Measurements from ENCODE around the gene UBAC1.

The UBAC1 gene

GRCh38 chr9:135905380-135906258 is 55.6 kb downstream of the UBAC1 start:
- no peak for DNase-seq (ENCODE audit: low read depth)
- TF ChIP-seq, protein P1, sequence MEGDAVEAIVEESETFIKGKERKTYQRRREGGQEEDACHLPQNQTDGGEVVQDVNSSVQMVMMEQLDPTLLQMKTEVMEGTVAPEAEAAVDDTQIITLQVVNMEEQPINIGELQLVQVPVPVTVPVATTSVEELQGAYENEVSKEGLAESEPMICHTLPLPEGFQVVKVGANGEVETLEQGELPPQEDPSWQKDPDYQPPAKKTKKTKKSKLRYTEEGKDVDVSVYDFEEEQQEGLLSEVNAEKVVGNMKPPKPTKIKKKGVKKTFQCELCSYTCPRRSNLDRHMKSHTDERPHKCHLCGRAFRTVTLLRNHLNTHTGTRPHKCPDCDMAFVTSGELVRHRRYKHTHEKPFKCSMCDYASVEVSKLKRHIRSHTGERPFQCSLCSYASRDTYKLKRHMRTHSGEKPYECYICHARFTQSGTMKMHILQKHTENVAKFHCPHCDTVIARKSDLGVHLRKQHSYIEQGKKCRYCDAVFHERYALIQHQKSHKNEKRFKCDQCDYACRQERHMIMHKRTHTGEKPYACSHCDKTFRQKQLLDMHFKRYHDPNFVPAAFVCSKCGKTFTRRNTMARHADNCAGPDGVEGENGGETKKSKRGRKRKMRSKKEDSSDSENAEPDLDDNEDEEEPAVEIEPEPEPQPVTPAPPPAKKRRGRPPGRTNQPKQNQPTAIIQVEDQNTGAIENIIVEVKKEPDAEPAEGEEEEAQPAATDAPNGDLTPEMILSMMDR (IDR thresholded peaks at IDR 0.05; ENCODE audit: control insufficient read depth, insufficient read depth, low read depth, low read length, missing control alignments): no peak
- no peak overlapping the region; the same call in 1 of the 2 replicates for H3K4me3 ChIP-seq (ENCODE audit: control insufficient read depth, low read depth, low read length)

DNA sequence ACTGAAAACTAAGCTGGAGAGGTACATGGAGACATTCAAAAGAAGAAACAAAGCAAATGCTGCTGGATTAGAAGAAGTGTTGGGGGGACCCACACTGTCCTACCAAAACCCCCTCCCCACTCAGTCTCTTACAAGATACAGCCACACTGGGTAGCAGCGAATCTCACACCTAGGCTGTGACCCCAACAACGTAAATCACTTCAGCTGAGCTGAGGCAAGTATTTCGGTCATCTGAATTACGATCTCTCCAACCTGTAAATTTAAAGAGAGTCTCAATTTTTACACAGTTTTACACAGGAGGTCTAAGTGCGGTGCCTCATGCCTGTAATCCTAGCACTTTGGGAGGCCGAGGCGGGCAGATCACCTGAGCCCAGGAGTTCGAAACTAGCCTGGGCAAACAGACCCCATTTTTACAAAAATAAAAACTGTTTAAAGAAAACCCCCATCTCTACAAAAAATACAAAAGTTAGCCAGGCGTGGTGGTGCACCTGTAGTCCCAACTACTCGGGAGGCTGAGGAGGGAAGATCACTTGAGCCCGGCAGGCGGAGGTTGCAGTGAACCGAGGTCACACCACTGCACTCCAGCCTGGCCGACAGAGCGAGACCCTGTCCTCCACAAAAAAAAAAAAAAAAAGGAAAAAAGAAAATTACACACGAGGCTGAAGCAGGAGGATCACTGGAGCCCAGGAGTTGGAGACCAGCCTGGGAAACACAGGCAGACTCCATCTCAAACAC is 57.2 kb downstream of the UBAC1 start:
- no peak overlapping the region for H3K4me3 ChIP-seq (ENCODE audit: control insufficient read depth, low read depth, low read length)
- DNase-seq (ENCODE audit: low read depth): no peak
- TF ChIP-seq, protein P1 (IDR thresholded peaks at IDR 0.05; ENCODE audit: control insufficient read depth, insufficient read depth, low read depth, low read length, missing control alignments): no peak

DNA sequence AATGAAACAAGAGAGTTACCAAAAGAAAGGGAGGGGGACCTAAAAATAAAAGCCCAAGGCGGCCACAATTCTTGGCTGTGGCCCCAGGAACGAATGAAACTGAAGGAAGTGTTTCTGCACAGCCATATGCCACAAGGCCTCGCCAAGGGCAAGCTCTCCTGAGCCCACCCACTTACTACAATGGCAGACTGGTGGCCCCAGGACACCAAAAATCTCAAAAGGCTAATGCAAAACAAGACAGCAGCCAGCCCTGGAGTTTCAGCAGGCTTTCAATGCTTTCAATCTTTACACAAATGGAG is 57.9 kb downstream of the UBAC1 start:
- no peak for DNase-seq (ENCODE audit: low read depth)
- no peak overlapping the region for H3K4me3 ChIP-seq (ENCODE audit: control insufficient read depth, low read depth, low read length)
- TF ChIP-seq, protein P1 (IDR thresholded peaks at IDR 0.05; ENCODE audit: control insufficient read depth, insufficient read depth, low read depth, low read length, missing control alignments): no peak

DNA sequence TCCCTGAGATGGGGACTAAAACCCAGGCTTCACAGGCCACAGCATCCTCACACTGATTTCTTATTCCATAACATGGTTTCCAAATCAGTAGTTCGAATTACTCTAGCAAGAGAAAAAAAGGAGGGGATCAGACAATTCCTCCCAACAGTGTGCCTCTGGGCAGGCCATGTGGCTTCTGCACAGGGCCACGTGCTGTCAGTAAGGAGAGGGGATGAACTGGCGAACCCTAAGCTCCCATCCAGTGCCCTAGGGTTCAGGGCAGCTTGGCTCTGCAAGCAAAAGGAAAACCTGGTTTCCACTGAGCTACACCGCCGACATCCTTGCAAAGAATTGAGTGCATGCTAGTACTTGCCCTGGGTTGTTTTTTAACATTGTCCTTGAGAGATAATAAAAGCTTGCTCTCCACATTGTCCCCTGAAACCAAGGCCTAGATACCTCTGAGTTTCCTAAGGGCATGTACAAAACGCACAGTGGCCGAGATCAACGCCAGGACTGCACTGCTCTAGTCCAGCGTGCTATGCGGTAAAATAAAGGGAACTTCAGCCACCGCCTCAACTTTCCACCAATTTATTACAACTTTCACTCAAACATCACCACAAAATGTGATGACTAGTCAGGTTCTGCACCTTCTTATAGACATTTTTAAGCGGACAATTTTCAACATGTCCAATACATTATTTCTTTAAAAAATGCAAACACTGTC is 58.4 kb downstream of the UBAC1 start:
- no peak overlapping the region for H3K4me3 ChIP-seq (ENCODE audit: control insufficient read depth, low read depth, low read length)
- no peak for DNase-seq (ENCODE audit: low read depth)
- TF ChIP-seq, protein P1 (IDR thresholded peaks at IDR 0.05; ENCODE audit: control insufficient read depth, insufficient read depth, low read depth, low read length, missing control alignments): no peak

GRCh38 chr9:135901826-135902225 is 59.3 kb downstream of the UBAC1 start:
- TF ChIP-seq, protein P1 (IDR thresholded peaks at IDR 0.05; ENCODE audit: control insufficient read depth, insufficient read depth, low read depth, low read length, missing control alignments): no peak

DNA sequence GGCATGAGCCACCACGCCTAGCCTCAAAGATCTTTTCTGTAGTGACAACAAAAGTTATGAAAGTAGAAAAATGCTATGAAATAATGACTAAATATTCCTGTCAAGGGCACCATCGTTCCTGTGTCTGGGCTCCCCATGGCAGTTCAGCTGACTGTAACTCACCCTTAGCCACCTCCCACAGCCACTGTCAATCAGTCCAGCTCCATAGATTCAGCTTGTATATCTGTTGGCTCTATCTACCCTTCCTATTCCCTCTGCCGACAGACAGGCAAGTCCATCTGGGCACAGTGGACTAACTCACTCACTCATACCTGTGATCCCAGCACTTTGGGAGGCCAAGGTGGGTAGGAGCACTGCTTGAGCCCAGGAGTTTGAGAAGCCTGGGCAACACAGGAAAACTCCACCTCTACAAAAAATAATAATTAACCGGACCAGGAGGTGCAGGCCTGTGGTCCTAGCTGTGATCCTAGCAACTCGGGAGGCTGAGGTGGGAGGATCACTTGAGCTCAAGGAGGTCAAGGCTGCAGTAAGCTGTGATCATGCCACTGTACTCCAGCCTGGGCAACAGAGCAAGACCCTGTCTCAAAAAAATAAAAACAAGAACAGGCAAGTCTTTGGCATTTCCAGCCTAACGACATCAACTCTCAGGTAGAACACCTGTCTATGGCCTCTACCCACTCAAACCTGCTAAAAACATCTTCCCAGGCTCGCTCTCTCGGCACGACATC is 60.0 kb downstream of the UBAC1 start:
- TF ChIP-seq, protein P1 (IDR thresholded peaks at IDR 0.05; ENCODE audit: control insufficient read depth, insufficient read depth, low read depth, low read length, missing control alignments): no peak
- no peak overlapping the region for H3K4me3 ChIP-seq (ENCODE audit: control insufficient read depth, low read depth, low read length)
- DNase-seq (ENCODE audit: low read depth): no peak

More at GRCh38 chr9:135901826-135902225, 59.3 kb downstream of the UBAC1 start:
- DNase-seq (ENCODE audit: low read depth): no peak
- no peak overlapping the region for H3K4me3 ChIP-seq (ENCODE audit: control insufficient read depth, low read depth, low read length)

Measured in AG09309 (cell line).